AG09309 (cell line): Measurements from ENCODE around the gene STAG3.
A peak's percentile ranks its signal among the peaks of the same experiment; 100 is the strongest.

Source experiments
- DNase-seq: peaks from one replicate; pipeline ENCODE4 v3.0.0-alpha.2; 2010; ENCODE audit warnings: low read depth
- H3K4me3 ChIP-seq: 2 replicates; pipeline ENCODE4 v1.5.1; 2011; ENCODE audit warnings: mild to moderate bottlenecking, low read depth, low read length, moderate library complexity; ENCODE audit not compliant: control insufficient read depth
- CTCF ChIP-seq: IDR thresholded peaks from 2 replicates; pipeline ENCODE4 v1.5.1; 2011; ENCODE audit warnings: mild to moderate bottlenecking, low read depth, low read length, inconsistent platforms; ENCODE audit not compliant: insufficient read depth, control insufficient read depth; ENCODE audit errors: missing control alignments

The STAG3 gene

GRCh38 chr7:100155553-100156317 lies 22.0 kb upstream of the STAG3 start:
- H3K4me3 ChIP-seq: no peak overlapping the region
- no peak for TF ChIP-seq CTCF
- DNase-seq: no peak

GRCh38 chr7:100156331-100157068 lies 21.2 kb upstream of the STAG3 start:
- no peak for DNase-seq
- TF ChIP-seq CTCF: no peak
- no peak overlapping the region; the same call in none of the 2 replicates for H3K4me3 ChIP-seq

DNA sequence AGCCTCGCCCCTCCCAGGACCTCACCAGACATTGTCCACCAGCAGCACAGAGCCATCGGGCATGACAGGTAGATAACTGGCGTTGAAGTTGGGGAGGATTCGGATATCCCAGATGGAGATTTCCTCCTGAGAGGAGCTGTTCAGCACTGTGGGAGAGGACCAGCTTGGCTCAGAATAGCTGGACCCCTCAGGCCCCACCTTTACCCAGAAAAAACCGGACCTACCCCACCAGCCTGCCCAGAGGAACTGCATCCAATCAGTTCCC lies 20.7 kb upstream of the STAG3 start:
- no peak for DNase-seq
- TF ChIP-seq CTCF: no peak
- H3K4me3 ChIP-seq: peak overlapping the region; percentile 80

DNA sequence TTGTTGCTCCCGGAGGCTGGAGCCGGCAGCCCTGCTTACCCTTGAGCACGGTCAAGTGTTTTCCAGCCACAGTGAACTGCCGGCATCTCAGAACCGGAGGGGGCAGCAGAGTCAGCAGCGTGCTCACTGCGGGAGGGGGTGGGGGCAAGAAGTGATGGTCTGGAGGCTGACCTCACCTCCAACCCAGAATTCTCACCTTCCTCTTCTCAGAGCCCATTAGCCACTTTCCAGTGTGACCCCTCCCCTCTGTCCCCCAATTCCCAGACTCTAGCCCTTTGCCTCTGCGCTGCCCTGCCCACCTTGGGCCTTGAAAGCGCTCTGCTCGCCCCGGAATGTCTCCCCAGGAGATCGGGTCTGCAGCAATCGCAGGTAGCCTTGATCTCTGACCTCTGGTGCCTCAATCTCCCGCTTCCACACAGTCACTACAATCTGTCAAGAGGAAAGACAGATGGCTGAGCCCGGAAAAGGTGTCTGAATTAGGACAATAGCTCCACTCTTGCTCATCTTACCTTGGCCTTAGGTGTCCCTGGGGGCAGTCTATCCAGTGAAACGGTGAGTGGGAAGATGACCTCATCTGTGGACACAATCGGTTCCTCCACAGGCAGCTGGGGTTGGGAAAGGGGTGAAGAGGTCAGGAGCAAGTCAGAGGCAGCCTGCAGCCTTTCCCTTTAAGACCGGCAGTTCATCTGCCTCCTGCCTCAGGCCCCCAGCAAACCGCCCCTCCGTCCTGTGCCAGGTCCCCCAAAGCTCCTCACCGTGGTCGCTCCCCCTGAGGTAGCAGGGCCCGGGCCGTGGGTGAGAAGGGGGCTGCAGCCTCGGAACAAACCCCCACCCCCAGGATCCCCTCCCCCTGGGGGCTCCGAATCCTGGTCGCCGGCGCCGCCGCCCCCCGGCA lies 20.1 kb upstream of the STAG3 start:
- DNase-seq: no peak
- peak; percentile 37 for TF ChIP-seq CTCF
- peak overlapping the region; percentile 80 for H3K4me3 ChIP-seq

GRCh38 chr7:100158229-100159098 lies 19.3 kb upstream of the STAG3 start, which contains the start of gene TRAPPC14:
TSS of gene TRAPPC14 (minus strand) at chr7:100158723. CDS start at chr7:100158499, 224 bp downstream.
- DNase-seq: no peak
- peak within 1 kb of the TSS; percentile 80 for H3K4me3 ChIP-seq
- TF ChIP-seq CTCF: no peak
